Stimulated activated CD4-positive, alpha-beta T cell treated with anti-CD3 and anti-CD28 coated beads, TNF-alpha, amount 100 ng/mL, for 4 hours (primary cell): ENCODE measurements around the gene CYLD.

Source experiments
- DNase-seq, 3 experiments: peaks; one replicate each; pipeline ENCODE4 v3.0.0-alpha.2; 2020; ENCODE audit warnings: low read depth in 3 of 3

CYLD gene

GRCh38 chr16:50818380-50818779 lies 76.5 kb downstream of the CYLD start:
- no peak for DNase-seq

GRCh38 chr16:50819706-50820105 lies 77.8 kb downstream of the CYLD start:
- no peak for DNase-seq

- DNase-seq: no peak
Observed at GRCh38 chr16:50820225-50820624, 78.3 kb downstream of the CYLD start.

- DNase-seq: no peak
Observed at GRCh38 chr16:50821586-50821985, 79.7 kb downstream of the CYLD start.

- DNase-seq: no peak
Observed at GRCh38 chr16:50822671-50823070, 80.8 kb downstream of the CYLD start.

DNA sequence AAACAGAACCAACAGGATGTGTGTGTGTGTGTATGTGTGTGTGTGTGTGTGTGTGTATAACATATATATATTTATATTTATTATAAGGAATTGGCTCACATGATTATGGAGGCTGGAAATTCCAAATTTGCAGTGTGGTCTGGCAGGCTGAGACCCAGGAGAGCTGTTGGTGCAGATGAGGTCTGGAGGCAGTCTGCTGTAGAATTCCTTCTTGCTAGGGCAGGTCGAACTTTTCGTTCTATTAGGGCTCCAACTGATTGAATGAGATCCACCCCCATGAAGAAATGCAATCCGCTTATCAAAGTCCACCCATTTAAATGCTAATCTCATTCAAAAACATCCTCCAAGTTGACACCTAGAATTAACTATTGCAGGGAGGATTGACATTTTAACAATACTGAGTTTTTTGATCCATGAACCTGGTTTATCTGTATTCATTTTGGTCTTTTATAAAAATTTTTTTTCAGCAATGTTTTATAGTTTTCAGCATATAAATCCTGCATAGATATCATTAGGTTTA lies 85.0 kb downstream of the CYLD start:
- DNase-seq: no peak

- DNase-seq: no peak
Observed at GRCh38 chr16:50828164-50828702, 86.3 kb downstream of the CYLD start.

DNA sequence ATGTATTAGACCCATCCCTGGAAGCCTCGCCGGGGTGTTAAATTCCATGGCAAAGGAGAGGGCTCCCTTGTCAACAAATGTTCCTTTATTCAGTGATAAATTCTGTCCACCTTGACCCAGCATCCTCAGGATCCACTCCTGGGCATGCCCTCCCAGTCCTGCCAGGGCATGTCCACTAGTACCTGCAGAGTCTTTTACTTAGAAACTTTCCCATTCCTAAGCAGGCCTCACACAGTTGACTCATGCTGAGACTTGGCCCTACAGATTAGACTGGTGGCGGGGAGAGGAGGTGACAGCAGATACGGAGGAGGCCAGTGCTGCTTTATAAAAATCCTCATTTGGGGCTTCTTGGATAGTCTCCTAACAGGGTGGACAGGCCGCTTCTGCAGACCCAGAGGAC lies 88.8 kb downstream of the CYLD start:
- DNase-seq: no peak

DNA sequence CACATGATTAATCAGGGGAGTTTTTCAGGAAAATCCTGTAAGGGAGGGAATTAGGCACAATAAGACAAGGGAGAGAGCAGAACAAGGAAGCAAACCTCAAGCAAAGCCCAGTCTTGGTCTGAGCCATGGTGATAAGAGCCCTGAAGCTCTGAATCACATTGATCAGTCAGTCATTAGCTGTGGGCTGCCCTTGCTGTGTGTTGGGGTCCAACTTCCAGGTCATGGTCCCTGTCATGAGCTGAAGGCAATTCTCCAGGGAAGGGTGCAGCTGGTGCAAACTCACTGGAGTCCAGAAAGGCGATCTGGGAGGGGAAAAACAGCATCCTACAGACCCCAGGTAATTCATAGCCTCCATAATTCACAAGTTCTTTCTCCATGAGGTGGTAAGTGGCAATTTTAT lies 89.9 kb downstream of the CYLD start:
- no peak for DNase-seq

DNA sequence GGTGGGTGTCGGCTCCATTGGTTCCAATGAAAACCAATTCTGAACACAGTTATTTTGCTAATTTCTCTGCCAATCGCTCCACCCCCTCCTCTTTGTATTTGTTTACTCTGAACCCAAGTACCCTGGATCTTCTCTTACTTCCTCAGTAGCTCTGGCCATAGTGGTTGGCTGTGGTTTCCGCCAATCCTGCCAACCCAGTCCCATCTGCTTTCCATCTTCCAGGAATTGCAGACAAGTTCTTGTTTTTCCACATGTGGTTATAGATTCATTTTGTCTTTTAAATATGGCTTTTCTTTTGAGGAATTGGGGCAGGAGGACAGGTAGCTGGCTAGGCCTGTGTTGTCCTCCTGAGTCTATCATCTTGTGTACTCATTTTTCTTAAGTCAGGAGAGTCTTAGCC lies 92.0 kb downstream of the CYLD start:
- DNase-seq: no peak

DNA sequence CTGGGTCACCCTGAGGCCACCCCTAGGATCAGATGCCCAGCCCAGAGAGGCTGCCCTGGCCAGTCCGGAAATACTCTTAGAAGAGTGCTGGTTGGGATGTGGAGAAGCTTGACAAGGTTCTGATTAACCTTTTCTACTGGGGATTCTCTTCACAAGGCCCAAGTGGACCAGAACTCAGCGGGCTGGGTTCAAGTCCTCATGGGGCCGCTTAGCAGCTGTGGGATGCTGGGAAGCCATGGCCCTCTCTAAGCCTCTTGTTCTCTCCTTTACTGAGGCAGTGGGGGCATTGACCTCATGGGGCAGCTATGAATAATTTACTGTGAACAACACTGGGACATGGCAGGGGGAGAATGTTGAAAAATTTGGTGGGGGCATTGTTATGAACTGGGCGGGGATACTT lies 92.8 kb downstream of the CYLD start:
- no peak for DNase-seq

DNA sequence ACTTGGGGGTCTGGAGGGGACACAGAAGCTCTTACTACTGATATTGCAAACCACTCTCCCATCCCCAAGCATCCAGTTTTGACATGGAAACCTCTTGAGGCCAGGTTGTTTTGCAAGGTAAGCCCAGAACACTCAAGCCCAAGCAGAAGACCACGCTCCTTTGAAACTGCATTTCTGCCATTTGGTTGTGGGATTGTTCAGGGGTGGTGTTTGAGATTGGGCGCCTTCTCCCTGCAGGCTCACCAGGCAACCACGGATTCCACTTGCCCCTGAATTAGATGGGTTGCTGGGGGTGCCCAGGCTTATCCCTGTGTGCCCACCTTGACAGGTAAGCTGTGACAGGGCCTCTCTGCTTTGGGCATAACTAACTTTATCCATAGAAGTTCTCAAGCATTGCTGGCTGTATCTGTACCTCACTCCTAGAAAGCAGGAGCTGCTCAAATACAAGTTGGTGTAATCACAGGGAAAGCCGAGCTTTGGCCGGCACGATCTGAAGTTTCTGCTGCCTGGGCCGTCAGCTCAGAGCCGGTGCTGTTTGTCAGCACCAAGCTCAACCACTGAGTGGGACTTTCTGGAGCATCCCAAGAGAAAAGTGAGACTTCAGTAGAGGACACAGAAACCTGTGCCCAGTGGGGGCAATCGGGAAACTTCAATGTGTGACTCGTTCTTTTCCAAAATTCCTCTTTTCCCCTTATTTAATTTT lies 93.6 kb downstream of the CYLD start:
- DNase-seq: no peak

- no peak for DNase-seq
Observed at GRCh38 chr16:50836121-50836621, 94.3 kb downstream of the CYLD start.

- DNase-seq: no peak
Observed at GRCh38 chr16:50837324-50837723, 95.4 kb downstream of the CYLD start.

GRCh38 chr16:50838165-50838564 lies 96.3 kb downstream of the CYLD start:
- no peak for DNase-seq

GRCh38 chr16:50838885-50839284 lies 97.0 kb downstream of the CYLD start:
- DNase-seq: no peak

DNA sequence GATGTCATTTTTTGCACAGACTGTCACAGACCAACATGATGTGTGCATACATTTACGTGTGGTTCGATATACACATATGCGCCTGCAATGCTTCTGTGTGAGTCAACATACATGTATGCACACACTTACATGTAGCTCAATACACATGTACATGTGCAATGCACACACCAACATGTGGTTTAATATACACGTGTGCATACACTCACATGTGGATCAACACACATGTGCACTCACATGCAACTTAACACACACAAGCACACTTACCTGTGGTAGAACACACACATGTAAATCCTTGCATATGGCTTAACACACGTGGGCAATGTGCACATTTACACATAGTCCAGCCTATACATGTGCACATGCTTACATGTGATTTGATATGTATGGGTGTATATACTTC lies 97.5 kb downstream of the CYLD start:
- DNase-seq: no peak

- DNase-seq: no peak
Observed at GRCh38 chr16:50839920-50840729, 98.2 kb downstream of the CYLD start.

DNA sequence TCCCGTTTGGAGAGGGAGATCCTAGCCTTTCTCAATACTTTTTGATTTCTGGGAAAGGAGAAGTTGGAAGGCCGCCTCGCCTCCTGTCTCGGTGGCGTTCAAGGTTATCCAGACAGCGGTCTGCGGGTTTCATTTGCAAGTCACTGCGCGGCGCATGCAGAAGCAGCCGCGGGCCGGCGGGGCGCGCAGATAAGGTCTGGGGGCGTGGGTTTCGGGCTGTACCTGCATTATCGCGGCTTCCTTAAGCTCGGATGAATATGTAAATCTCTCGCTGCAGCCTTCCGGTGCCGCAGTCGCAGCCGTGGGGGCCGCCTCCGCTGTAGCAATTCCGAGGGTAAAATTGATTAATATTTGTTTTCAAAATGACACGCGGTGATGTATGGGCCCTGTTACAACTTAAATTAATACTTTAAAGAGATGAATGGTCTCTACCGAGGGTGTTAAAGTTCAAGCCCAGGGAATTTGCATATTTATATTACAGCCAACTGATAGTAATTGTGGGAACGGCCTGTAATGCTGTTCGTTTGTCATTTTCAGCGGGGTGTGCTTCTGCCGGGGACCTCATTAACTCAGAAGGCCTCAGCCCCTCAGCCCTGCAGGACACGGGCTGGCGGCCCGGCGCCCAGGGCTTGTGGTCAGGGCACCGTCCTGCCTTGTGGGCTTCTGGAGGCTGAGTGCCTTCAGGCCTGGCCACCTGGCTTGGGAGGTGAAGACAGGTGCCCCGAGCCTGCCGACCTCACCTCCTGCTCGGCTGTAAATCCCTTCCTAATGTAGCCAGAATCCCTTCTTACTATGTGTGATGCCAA lies 99.4 kb downstream of the CYLD start:
- DNase-seq: peak; percentile 2 to 12 (median 9)

DNA sequence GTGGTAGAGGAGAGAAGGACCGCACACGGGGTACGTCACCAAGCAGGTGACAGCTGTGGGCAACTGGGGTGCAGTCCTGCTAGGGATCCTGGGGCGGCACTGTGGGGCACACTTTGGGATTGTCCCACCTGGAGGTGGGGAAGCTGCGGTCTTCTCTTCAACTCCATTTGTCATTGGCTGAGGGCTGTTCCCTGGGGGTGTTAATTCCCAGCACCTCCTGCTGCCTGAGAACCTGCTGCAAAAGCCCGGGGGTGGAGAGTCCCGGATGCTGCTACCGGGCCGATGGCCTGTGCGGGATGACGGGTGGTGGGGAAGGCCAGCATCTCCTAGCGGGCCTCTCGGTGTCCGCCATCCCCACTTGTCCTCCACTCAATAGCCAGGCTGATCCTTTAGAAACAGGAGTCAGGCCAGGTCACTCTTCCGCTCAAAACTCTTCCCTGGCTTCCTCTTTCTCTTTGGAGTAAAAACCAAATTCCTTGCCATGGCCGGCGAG lies 100.2 kb downstream of the CYLD start:
- DNase-seq: no peak

DNA sequence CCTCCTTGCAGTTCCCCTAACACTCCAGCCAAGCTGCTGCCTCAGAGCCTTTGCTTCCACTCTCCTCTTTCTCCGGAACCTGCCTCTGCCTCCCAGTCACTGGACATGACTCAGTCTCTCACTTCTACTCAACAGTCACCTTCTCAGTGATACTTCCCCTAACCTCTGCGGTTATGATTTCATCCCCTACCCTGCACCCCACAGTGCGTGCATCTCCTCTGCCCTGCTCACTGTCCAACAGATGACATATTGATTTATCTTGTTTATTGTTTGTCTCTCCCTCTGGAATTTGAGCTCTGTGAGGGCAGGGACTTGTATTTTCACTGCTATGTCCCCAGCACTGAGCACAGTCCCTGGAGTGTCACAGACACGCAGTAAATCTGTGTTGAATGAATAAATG lies 100.7 kb downstream of the CYLD start:
- DNase-seq: no peak

DNA sequence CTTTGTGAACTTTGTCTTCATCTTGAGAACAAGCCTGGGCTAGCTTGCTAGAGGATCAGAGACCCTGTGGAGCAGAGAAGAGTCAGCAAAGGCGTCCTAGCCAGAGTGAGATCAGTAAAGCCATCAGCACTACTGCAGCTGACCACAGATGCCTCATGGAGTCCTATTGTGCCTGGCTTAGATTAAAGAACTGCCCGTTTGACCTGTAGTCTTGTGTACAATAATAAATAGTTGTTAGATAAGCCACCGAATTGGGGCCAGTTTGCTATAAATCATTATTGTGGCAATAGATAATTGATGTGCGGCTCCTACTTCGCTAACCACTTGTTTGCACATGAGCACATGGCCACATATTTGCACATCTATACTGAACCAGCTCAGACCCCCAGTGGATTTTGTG lies 103.0 kb downstream of the CYLD start:
- DNase-seq: no peak
